ENCODE data around the gene AGFG2. TPM values are rescaled to one million over a fixed set of nuclear protein-coding genes. Genes with fewer than 3 reads are reported as not detected.
"Not testable (repeated sequence)": the region's sequence is repeated elsewhere in the genome, so short reads cannot be mapped to it uniquely, and the experiment has no call there.

Gene AGFG2
- total RNA-seq, 1 donor from 2014 or later: 26.6 TPM

- intact Hi-C loops (cut with micrococcal nuclease): loop anchor here (10.0 kb wide), 1 partner anchor 65 kb away; the partner anchor contains the start of gene TSC22D4
These were observed 1.2 kb downstream of the AGFG2 start for GRCh38 chr7:100540073-100540723.

DNA sequence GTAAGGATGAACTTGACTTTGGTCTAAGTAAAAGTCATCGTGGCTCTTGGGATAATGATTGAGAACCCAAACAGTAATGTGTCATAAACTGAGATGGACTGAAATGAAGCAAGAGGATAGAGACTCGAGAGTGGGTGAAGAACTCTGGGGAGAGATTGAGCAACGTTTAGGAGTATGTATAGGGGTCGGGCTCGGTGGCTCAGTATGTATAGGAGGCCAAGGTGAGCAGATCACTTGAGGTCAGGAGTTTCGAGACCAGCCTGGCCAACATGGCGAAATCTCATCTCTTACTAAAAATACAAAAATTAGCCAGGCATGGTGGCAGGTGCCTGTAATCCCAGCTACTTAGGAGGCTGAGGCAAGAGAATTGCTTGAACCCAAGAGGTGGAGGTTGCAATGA lies 2.3 kb downstream of the AGFG2 start:
- H3K4me1 ChIP-seq: peaks cover 52% of the 10 kb centered on the region
- H3K27ac ChIP-seq (replicated peaks); H3K4me3 ChIP-seq; H3K27me3 ChIP-seq (ENCODE audit: low read depth); H3K9me3 ChIP-seq (replicated peaks); H3K36me3 ChIP-seq; DNase-seq: not testable (repeated sequence)
- intact Hi-C loops (cut with micrococcal nuclease): loop anchor here (10.0 kb wide), 1 partner anchor 67 kb away; the partner anchor contains the start of gene TSC22D4

More at GRCh38 chr7:100540073-100540723, 1.2 kb downstream of the AGFG2 start:
- Histone ChIP-seq H3K27me3 (ENCODE audit: low read depth) (no peaks in the 10 kb centered on the region), H3K9me3 (replicated peaks) (no peaks in the 10 kb centered on the region), H3K27ac (replicated peaks) (no peak overlapping the region), H3K36me3 (no peaks in the 10 kb centered on the region), H3K4me1 (peaks cover 41% of the 10 kb centered on the region), H3K4me3 (peak overlapping the region; percentile 95)
- TF ChIP-seq, protein P1, sequence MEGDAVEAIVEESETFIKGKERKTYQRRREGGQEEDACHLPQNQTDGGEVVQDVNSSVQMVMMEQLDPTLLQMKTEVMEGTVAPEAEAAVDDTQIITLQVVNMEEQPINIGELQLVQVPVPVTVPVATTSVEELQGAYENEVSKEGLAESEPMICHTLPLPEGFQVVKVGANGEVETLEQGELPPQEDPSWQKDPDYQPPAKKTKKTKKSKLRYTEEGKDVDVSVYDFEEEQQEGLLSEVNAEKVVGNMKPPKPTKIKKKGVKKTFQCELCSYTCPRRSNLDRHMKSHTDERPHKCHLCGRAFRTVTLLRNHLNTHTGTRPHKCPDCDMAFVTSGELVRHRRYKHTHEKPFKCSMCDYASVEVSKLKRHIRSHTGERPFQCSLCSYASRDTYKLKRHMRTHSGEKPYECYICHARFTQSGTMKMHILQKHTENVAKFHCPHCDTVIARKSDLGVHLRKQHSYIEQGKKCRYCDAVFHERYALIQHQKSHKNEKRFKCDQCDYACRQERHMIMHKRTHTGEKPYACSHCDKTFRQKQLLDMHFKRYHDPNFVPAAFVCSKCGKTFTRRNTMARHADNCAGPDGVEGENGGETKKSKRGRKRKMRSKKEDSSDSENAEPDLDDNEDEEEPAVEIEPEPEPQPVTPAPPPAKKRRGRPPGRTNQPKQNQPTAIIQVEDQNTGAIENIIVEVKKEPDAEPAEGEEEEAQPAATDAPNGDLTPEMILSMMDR (IDR thresholded peaks at IDR 0.05; ENCODE audit: borderline replicate concordance): no peak
- DNase-seq: no peak

GRCh38 chr7:100543586-100543985 lies 4.6 kb downstream of the AGFG2 start:
- H3K4me1 ChIP-seq: peaks cover 68% of the 10 kb centered on the region
- H3K27me3 ChIP-seq (ENCODE audit: low read depth): no peaks in the 10 kb centered on the region
- no peaks in the 10 kb centered on the region for H3K36me3 ChIP-seq
- no peak overlapping the region for H3K4me3 ChIP-seq
- intact Hi-C loops (cut with micrococcal nuclease): loop anchor here (10.0 kb wide), 1 partner anchor 69 kb away; the partner anchor contains the start of gene TSC22D4
- H3K27ac ChIP-seq (replicated peaks): peak overlapping the region; percentile 90
- no peaks in the 10 kb centered on the region for H3K9me3 ChIP-seq (replicated peaks)
- TF ChIP-seq, protein P1 (IDR thresholded peaks at IDR 0.05; ENCODE audit: borderline replicate concordance): no peak
- DNase-seq: no peak

- no peak for DNase-seq
- Histone ChIP-seq H3K4me3 (no peak overlapping the region), H3K27ac (replicated peaks) (peak overlapping the region; percentile 90), H3K27me3 (ENCODE audit: low read depth) (no peaks in the 10 kb centered on the region), H3K9me3 (replicated peaks) (no peaks in the 10 kb centered on the region), H3K36me3 (peaks cover 4% of the 10 kb centered on the region), H3K4me1 (peaks cover 70% of the 10 kb centered on the region)
- intact Hi-C loops (cut with micrococcal nuclease): loop anchor here (10.0 kb wide), 1 partner anchor 70 kb away; the partner anchor contains the start of gene TSC22D4
- TF ChIP-seq, protein P1 (IDR thresholded peaks at IDR 0.05; ENCODE audit: borderline replicate concordance): no peak
These were observed 5.4 kb downstream of the AGFG2 start for GRCh38 chr7:100544386-100544785.

DNA sequence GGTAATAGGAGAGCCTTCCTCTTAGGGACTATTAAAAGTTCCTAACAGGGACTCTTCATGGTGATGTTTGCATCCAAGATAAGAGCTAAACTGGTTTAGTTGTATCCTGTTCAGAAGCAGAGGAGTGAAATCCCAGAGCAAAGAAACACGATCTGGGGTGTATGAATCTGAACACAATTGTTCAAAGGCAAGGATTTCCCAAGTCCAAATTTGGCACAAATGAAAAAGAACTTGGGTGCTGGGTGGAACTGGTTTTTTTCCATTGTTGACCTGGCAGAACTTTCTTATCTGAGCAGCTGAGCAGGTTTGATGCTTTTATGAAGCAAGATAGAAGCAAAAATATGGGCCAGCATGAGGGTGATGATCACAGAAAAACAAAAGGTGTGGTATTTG lies 6.0 kb downstream of the AGFG2 start:
- Histone ChIP-seq H3K27ac (replicated peaks) (peak overlapping the region; percentile 90), H3K36me3 (peaks cover 4% of the 10 kb centered on the region), H3K4me1 (peaks cover 65% of the 10 kb centered on the region), H3K27me3 (ENCODE audit: low read depth) (no peaks in the 10 kb centered on the region), H3K4me3 (no peak overlapping the region), H3K9me3 (replicated peaks) (no peaks in the 10 kb centered on the region)
- intact Hi-C loops (cut with micrococcal nuclease): loop anchor here (10.0 kb wide), 1 partner anchor 70 kb away; the partner anchor contains the start of gene TSC22D4
- TF ChIP-seq, protein P1 (IDR thresholded peaks at IDR 0.05; ENCODE audit: borderline replicate concordance): no peak
- no peak for DNase-seq
